Hematopoietic multipotent progenitor cell treated with erythropoietin and hydrocortisone succinate and interleukin-3 and kit ligand, for 15 days (in vitro differentiated cells): Measurements from ENCODE around the gene ARRB1.
"Not testable (repeated sequence)": the region's sequence is repeated elsewhere in the genome, so short reads cannot be mapped to it uniquely, and the experiment has no call there.

Experiments
- DNase-seq: peaks from one replicate; pipeline ENCODE4 v3.0.0-alpha.2; 2015; ENCODE audit warnings: low spot score

Gene ARRB1

DNA sequence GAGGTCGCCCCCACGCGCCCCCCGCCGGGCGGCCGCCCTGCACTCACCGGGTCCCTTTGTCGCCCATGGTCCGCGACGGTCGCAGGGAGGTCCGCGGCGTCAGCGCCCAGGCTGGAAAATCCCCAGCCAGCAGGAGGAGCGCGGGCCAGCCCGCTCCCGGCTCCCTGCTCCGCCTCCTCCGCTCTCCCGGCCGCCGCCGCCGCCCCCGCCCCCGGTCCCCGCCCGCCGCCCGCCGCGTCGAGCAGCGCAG, at the start of gene ARRB1:
ARRB1 (minus strand) TSS at position 121 of the 250 bp plus-strand sequence; CDS start at position 67, 54 bp downstream.
- no peak for DNase-seq

DNA sequence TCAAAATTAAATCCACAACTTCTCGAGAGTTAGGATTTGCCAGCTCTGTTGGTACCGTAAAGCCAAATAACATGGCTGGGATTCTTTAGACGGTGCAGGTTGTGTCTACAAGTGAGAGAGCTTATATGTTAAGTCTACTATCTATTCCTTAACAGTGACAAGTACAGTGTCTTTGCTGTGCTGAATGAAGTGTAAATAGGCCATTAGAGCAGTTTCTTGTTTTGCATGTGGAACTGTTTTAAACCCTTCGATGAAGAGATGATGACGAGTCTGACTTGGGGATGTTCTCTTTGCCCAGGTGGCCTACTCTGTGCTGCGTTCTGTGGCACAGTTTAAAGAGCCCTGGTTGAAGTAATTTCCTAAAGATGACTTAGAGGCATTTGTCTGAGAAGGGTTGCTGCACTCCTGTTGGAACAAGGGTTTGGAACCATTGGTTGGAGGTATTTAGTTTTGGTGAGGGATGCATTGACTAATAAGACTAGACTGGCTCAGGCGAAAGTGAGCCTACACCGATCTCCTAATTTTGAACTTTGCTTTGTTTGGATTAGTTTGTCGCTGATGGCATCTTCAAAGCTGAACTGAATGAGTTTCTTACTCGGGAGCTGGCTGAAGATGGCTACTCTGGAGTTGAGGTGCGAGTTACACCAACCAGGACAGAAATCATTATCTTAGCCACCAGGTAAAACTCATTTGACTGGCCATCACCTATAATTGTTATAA, 48.8 kb upstream of the ARRB1 start:
- DNase-seq: peak; percentile 30

DNA sequence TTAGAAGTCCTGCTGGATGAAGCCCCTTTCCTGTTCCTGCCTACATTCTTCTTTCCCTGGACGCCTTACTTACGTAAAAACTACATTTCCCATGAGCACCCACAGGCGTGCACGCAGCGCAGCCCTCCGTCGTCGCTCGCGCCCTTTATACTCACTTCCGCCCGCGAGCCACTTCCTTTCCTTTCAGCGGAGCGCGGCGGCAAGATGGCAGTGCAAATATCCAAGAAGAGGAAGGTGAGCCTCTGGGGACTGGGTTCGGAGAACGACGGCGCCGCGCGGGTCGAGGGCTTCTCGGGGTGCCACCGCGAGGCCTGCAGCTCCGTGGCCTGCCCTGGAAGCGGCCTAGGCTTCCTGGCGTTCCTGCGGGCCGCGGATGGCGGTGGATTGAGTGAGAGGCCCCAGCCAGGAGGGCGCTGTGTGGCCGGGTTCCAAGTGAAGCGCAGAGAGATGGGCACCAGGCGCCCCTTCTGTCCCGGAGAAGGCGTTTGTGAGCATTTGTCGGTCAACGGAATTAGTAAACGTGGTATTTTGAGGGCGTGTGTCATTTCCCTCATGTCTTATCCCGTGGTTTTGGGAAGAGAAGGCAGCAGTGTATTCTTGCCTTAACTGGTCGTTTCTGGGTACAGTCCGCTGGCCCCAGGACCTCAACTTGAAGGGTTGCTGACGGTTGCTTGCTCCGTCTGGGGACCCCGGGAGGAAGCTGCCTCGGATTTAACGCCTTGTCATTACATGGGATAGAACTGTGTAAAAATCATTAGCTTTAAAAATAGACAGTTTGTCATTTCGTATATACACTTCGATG, 48.1 kb upstream of the ARRB1 start, which contains the start of gene RPS3:
RPS3 (plus strand) TSS at position 175 of the 802 bp plus-strand sequence; CDS start at position 205, 30 bp downstream.
- peak; percentile 91 for DNase-seq

GRCh38 chr11:75398906-75399305, 47.4 kb upstream of the ARRB1 start:
- no peak for DNase-seq

DNA sequence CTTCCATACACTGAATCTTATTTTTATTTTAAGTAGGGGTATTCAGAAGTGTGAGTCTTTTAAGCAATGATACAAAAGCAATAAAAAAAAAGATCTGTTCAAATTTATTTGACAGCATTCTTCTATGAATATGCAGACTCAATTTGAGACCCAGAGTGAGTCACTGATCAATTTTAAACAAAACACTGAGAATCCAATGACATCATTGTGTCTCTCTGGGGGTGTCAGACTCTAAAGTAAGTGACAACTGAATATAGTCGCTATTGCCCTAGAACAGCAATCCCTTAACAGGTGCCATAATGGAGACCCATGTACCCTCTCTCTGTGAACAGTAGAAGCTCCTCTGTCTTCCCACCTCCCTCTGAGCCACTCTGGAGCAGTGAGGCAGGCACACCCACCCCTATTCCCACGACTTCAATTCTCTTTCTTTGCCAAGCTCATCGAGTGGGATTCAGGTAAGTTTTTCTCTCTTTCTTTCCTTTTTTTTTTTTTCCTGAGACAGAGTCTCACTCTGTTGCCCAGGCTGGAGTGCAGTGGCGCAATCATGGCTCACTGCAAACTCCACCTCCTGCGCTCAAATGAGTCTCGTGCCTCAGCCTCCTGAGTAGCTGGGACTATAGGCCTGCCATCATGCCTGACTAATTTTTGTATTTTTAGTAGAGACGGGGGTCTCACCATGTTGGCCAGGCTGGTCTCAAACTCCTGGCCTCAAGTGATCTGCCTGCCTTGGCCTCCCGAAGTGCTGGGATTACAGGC, 42.8 kb upstream of the ARRB1 start:
- no peak for DNase-seq

DNA sequence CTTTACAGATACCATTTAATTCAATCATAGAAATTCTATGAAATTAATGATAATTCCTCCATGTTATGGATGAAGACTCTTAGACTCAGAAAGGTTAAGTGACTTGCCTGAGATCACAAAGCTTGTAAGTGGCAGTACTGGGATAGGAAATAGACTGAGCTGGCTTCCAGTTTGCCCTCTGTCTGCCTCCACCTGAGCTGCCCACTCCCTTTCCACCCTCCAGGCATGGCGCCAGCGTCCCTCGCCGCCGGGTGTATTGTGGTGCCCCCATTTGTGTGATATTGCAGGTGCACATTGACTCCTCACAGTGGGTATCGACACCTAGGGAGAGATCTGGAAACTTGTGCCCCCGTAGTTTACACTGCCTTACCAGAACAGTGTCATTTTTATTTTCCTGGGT, 38.5 kb upstream of the ARRB1 start:
- DNase-seq: no peak

DNA sequence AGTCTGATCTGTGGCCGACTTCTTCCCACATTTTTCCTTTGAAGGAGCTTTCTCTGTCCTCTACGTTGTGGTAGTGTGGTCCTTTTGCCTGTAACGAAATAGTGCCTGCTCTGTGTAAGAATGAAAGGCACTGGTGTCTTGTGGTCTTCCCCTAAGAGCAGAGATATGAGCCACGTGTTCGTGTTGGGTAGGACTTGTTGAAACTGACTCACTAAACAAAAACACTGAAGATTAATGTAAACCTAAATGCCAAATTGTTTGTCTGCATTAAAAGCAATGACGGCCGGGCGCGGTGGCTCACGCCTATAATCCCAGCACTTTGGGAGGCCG, 37.8 kb upstream of the ARRB1 start:
- no peak for DNase-seq

- peak; percentile 86 for DNase-seq
These were observed 37.2 kb upstream of the ARRB1 start for GRCh38 chr11:75388386-75389275.

- no peak for DNase-seq
These were observed 36.4 kb upstream of the ARRB1 start for GRCh38 chr11:75387736-75388294.

DNA sequence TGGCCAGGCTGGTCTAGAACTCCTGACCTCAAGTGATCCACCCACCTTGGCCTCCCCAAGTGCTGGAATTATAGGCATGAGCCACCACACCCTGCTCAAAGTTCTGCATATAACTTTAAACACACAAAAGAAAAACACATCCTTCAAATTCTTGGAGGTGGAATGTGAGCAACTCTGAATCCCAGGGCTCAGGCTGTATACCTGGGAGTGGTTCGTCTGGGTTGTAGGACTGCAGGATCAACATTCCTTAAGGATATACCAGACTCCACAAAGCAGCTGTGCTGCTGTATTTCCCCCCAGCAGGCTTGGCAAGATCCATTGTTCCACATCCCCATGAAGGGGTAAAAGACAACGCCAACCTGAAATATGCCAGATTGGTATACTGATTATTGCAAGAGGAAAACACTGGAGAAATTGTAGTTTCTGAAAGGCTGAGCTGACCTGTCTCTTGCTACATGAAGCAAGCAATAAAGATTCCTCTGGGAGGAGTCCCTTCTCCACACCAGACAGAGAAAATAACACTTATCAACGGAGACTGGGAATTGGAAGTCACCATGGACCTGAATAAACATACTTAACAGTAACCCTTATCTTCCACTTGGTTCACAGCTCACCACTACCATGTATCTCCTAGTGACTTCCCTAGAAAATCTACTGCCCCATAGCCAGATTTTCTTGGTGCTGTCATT, 35.6 kb upstream of the ARRB1 start:
- no peak for DNase-seq

DNA sequence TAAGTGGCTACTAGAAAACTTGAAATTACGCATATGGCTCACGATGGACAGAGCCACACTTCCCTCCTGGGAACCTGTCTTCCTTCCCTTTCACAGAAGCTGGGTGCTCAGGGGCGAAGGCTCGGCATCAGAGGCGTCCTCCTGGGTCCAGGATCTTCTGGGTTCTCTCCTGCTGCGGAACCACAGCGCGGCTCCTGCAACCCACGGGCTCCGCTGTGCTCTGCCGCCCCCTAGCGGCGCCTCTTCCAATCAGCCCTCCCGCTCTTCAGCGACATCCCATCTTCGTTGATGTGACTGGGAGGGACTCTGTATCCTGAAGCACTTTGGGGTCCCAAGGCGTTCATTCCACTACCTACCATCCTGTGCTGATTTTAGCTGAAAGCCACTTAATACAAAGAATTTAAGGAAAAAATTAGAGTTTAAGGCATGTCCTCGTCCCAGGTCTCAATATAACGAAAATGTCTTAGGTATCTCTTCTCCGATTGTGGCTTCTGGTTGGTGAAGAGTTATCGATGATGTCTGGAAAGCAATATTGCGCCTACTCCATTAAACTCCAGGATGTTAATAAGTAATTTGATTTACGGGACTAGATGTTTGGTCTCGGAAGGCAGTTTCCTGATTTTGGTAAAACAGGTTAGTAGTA, 33.1 kb upstream of the ARRB1 start:
- DNase-seq: peak; percentile 87

GRCh38 chr11:75383246-75383645, 31.8 kb upstream of the ARRB1 start:
- DNase-seq: no peak

- DNase-seq: no peak
These were observed 29.4 kb upstream of the ARRB1 start for GRCh38 chr11:75380716-75381420.

DNA sequence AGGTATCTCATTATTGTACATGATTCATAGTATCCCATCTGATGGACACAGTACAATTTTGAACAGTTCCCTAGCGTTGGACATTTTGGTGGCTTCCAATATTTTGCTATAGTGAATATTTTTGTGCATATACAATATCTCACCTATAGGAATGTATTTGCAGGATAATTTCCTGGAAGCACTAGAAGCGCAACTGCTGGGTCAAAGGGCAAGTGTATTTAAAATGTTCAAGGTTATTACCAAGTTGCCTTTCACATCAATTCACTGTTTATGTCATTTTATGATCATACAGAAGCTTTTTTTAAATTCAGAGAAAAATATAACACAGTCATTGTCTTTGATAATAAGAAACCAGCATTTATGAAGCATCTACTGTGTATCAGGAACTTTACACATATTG, 28.8 kb upstream of the ARRB1 start:
- DNase-seq: no peak

DNA sequence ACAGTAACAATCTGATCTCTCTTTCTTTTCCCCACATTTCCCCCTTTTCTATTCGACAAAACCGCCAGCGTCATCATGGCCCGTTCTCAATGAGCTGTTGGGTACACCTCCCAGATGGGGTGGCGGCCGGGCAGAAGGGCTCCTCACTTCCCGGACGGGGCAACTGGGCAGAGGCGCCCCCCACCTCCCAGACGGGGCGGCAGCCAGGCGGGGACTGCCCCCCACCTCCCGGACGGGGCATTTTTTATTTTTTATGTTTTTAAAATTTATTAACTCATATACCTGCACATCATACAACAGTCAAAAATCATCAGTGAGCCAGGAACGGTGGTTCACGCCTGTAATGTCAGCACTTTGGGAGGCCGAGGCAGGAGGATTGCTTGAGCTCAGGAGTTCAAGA, 27.3 kb upstream of the ARRB1 start:
- DNase-seq: not testable (repeated sequence)

DNA sequence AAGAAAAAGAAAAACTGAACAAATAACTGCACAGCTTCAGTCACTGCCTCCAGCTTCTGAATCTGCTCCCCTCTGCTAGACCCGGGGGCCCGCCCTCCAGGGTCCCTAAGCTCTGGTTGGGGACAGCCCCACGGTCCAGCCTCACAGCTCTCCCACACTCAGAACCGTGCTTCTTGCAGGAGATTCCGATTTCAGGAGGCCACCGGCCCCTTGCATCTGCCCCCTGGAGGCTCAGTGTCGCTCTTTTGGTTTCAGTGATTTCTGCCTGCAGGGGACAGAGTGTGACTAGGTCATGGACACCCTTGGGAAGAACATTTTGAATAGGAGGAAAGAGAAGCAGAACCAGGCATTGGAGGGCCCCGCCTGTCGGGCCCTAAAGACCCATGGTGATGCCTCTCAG, 24.7 kb upstream of the ARRB1 start:
- no peak for DNase-seq

DNA sequence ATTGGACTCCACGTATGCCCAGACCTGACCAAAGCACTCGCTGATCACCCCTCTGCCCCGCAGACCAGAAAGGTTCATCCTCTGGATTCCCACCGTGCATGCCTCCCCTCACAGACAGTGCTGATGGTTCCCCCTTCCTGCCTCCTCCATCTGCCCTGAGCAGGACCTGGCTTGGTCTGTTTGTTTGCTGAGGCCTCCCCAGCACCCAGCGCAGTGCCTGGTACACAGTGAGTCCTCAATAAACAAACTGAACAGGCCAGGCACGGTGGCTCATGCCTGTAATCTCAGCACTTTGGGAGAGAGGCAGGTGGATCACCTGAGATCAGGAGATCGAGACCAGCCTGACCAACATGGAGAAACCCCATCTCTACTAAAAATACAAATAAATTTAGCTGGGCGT, 24.2 kb upstream of the ARRB1 start:
- DNase-seq: no peak

GRCh38 chr11:75374646-75375045, 23.2 kb upstream of the ARRB1 start:
- no peak for DNase-seq

- no peak for DNase-seq
These were observed 21.7 kb upstream of the ARRB1 start for GRCh38 chr11:75373201-75373600.
